ENCODE results near the gene EDRF1. TPM values are rescaled to one million over a fixed set of nuclear protein-coding genes. Genes with fewer than 3 reads are reported as not detected.
"Not testable (repeated sequence)": the region's sequence is repeated elsewhere in the genome, so short reads cannot be mapped to it uniquely, and the experiment has no call there.

Gene EDRF1
- total RNA-seq, 1 donor from 2014 or later = 34.7 TPM

DNA sequence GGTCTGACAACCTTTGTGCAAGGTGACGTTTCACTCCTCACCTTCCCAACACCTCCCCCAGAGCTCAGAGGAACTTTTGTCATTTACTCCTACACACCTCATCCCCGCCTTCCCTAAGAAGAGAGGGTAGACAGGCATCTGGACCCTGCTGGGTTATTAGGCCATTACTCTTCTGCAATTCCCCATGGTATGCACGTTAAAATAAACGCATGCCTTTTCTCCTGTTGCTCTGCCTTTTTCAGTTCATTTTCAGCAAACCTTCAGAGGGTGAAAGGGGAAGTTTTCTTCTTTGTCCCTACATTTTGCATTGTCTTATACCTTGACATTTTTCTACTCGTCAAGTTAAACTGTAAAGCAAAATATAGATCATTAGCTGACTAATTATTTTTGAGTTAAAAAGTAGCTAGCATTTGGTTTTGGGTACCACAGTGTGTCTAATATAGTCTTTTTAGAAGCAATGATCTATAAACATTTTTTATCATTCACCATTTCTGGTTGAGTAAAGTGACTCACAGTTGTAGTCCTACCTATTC, 10.5 kb upstream of the EDRF1 start:
- no peak for DNase-seq (ENCODE audit: low spot score)

DNA sequence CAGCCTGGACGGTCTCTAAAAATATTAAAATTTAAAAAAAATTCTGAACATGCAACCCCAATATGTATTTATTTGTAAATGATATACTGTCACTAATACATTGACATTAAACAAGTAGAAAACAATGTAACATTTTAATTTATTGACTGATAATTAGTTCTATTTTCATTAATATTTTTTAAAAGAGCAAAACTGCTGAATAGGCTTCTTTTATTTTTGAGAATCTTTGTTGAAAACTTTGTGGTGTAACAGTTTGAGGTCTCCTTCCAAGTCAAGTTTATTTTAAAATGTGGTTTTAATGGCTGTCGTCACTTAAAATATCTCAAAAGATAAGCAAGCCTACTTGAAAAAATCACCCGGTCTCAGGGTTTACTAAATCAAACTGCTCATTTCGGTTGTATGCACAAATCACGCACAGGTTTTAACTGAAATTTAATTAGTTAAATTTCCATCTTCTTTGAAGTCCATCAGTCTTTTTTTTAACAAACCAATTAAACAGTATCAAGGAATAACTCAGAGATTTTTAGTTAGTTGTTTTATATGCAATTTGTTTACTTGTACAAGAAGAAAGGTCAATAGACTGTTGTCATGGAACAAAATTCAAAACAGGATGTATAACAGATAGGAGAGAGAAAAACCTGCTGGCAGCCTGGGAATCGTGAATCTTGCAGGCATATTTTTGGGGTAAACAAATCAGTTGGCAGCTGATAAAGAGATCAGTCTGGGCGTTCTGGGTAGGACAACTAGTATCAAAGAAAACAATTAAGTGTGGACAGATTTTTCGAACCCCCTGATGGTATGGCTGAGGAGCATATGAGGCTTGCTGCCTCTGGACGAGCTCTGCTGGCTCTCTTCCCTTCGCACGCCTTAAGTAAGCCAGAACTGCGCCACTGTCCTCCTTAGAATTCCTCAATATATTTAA, 9.7 kb upstream of the EDRF1 start:
- DNase-seq (ENCODE audit: low spot score) = peak; percentile 56

- DNase-seq (ENCODE audit: low spot score) = no peak
Observed at GRCh38 chr10:125711110-125711750, 8.3 kb upstream of the EDRF1 start.

- DNase-seq (ENCODE audit: low spot score) = not testable (repeated sequence)
Observed at GRCh38 chr10:125714728-125715127, 4.8 kb upstream of the EDRF1 start.

DNA sequence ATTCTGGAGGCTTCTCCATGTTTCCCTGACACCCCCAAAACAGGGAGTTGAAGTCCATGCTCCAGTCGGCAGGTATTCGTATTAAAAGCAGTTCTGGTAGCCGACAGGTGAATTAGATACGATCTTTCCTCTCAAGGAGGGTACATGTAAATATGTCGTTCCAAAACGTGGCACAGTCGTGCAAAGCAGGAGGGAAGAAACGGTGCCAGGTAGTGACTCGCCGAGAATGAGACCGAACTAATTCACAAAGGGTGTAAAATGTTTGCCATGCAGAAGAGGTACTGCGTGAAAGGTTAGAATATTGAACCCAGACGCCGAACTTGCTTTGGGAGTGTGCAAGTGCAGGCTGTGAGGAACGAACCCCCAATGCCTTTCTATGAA, 483 bp downstream of the EDRF1 start:
- DNase-seq (ENCODE audit: low spot score) = no peak

GRCh38 chr10:125721035-125721434, 1.5 kb downstream of the EDRF1 start:
- DNase-seq (ENCODE audit: low spot score) = no peak

DNA sequence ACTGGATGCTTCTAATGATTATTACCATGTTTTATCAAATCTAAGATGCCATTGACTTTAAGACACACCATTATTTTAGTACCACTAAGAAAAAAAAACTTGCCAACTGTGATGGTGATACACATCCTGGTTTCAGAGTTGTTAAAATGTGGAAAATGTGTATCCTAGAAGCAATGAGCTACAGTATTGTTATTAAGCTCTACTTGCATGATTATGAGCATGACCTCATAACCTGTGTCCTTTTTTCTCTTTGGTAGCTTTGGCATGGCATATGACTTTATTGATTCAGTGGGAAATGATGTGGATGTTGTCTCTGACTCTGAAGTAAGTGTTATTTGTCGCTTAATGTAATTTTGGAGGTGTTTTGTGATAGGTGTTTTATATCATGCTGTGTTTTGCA, 3.3 kb downstream of the EDRF1 start:
- no peak for DNase-seq (ENCODE audit: low spot score)

GRCh38 chr10:125726914-125727313, 7.4 kb downstream of the EDRF1 start:
- DNase-seq (ENCODE audit: low spot score) = no peak

- no peak for DNase-seq (ENCODE audit: low spot score)
Observed at GRCh38 chr10:125727436-125727835, 7.9 kb downstream of the EDRF1 start.

GRCh38 chr10:125734148-125734547, 14.6 kb downstream of the EDRF1 start:
- DNase-seq (ENCODE audit: low spot score) = no peak

DNA sequence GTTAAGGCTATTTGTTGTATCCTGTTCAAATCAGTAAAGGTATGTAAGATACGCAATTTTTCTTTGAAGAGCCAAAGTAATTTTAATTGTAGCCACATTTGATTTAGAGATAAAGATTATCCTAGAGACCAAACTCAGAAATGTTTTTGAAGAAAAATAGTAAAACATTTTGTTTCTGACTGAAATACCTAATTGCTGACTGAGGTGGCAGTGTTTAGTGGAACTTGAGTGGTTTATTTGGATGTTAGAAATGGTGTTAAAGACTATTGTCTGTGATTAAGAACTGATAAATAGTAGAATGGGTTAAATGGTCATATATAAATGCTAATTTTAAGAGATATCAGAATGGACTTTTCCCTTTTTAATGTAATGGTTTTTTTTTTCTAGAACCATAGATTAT, 15.3 kb downstream of the EDRF1 start:
- DNase-seq (ENCODE audit: low spot score) = no peak

DNA sequence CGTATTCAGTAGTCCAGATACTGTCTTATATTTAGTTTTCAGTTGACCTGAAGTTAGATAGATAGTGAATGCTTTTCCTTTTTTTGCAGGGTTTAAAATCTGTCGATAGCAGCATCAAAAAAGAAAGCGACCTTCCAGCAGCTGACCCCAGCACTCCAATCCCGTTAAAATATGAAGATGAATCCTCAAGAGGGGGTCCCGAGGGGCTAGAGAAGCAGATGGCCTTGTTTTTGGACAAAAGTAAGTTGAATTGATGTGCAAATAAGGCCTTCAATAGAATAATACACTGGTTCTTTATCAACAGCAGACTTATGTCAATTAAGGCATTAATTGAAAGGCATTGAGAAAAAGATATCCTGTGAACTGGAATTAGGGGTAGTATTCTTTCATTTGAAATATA, 18.7 kb downstream of the EDRF1 start:
- no peak for DNase-seq (ENCODE audit: low spot score)

GRCh38 chr10:125739994-125740679, 20.6 kb downstream of the EDRF1 start:
- DNase-seq (ENCODE audit: low spot score) = no peak

GRCh38 chr10:125742465-125742864, 23.0 kb downstream of the EDRF1 start:
- peak; percentile 6 for DNase-seq (ENCODE audit: low spot score)

DNA sequence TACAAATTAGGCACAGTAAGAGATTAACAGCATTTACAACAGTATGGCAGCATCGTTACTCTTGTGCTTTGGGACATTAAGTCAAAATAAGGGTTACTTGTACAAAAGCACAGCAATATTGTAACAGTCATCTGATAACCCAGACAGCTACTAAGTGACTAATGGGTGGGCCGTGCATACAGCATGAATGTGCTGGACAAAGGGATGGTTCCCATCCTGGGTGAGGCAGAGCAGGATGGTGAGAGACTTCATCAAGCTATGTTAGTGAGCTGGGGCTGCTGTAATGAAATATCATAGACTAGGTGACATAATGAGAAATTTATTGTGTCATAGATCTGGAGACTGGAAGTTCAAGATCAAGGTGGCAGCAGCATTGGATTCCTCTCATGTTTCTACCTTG, 25.4 kb downstream of the EDRF1 start:
- no peak for DNase-seq (ENCODE audit: low spot score)

- no peak for DNase-seq (ENCODE audit: low spot score)
Observed at GRCh38 chr10:125747417-125747816, 27.9 kb downstream of the EDRF1 start.

- DNase-seq (ENCODE audit: low spot score) = no peak
Observed at GRCh38 chr10:125756196-125756595, 36.7 kb downstream of the EDRF1 start.

GRCh38 chr10:125756853-125757487, 37.5 kb downstream of the EDRF1 start:
- no peak for DNase-seq (ENCODE audit: low spot score)

GRCh38 chr10:125757742-125758141, 38.2 kb downstream of the EDRF1 start:
- DNase-seq (ENCODE audit: low spot score) = no peak

GRCh38 chr10:125761961-125762360, 42.5 kb downstream of the EDRF1 start:
- DNase-seq (ENCODE audit: low spot score) = no peak

Data from umbilical cord (tissue), 2 donors.